Measurements from ENCODE around the gene NPAP1.
"Not testable (repeated sequence)": the region's sequence is repeated elsewhere in the genome, so short reads cannot be mapped to it uniquely, and the experiment has no call there.

Gene NPAP1, protein sequence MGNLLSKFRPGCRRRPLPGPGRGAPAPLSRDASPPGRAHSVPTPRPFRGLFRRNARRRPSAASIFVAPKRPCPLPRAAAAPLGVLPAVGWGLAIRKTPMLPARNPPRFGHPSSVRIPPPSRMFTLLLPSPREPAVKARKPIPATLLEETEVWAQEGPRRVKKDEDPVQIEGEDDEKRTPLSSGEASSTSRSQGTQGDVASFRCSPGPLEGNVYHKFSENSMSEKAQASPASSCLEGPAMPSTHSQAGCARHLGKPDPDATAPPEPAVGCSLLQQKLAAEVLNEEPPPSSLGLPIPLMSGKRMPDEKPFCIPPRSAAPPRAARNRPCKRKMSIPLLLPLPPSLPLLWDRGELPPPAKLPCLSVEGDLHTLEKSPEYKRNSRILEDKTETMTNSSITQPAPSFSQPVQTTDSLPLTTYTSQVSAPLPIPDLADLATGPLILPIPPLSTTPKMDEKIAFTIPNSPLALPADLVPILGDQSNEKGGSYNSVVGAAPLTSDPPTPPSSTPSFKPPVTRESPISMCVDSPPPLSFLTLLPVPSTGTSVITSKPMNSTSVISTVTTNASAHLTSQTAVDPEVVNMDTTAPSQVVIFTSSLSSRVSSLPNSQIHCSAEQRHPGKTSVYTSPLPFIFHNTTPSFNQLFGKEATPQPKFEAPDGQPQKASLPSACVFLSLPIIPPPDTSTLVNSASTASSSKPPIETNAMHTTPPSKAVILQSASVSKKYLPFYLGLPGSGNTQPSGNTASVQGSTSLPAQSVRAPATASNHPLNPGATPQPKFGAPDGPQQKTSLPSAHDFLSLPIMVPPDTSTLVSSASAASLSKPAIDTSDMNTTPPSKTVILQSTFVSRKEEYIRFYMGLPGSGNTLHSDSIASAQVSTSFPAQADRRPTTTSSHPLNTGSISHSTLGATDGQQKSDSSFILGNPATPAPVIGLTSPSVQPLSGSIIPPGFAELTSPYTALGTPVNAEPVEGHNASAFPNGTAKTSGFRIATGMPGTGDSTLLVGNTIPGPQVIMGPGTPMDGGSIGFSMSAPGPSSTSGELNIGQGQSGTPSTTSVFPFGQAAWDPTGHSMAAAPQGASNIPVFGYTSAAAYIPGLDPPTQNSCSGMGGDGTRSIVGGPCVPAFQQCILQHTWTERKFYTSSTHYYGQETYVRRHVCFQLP

GRCh38 chr15:24675332-24676144 lies at the start of gene NPAP1:
Gene NPAP1 (plus strand): TSS chr15:24675775. CDS start chr15:24675868, 93 bp downstream.
- Histone ChIP-seq H3F3A (ENCODE audit: insufficient read depth, low read length) (no peaks in the 10 kb centered on the region), H3K36me3 (ENCODE audit: insufficient read depth, low read length) (no peaks in the 10 kb centered on the region), H4K20me1 (ENCODE audit: insufficient read depth, low read length) (no peaks in the 10 kb centered on the region), H3K27me3 (ENCODE audit: insufficient read depth, low read length) (no peaks in the 10 kb centered on the region), H3K9me2 (ENCODE audit: low read depth, low read length) (no peaks in the 10 kb centered on the region), H3K9ac (ENCODE audit: low read length) (no peak within 1 kb of the TSS), H3K27ac (ENCODE audit: low read depth, low read length, poor library complexity, severe bottlenecking) (no peak within 1 kb of the TSS), H3K4me2 (ENCODE audit: low read length) (no peak within 1 kb of the TSS), H2AFZ (ENCODE audit: low read length) (no peak within 1 kb of the TSS), H3K4me3 (ENCODE audit: low read depth, low read length, poor library complexity, severe bottlenecking) (no peak within 1 kb of the TSS), H3K4me1 (ENCODE audit: insufficient read depth, low read length, severe bottlenecking) (no peaks in the 10 kb centered on the region), H3K9me3 (ENCODE audit: low read length) (no peaks in the 10 kb centered on the region), H3K79me2 (ENCODE audit: insufficient read depth, low read length) (no peaks in the 10 kb centered on the region)
- TF ChIP-seq, protein P1, sequence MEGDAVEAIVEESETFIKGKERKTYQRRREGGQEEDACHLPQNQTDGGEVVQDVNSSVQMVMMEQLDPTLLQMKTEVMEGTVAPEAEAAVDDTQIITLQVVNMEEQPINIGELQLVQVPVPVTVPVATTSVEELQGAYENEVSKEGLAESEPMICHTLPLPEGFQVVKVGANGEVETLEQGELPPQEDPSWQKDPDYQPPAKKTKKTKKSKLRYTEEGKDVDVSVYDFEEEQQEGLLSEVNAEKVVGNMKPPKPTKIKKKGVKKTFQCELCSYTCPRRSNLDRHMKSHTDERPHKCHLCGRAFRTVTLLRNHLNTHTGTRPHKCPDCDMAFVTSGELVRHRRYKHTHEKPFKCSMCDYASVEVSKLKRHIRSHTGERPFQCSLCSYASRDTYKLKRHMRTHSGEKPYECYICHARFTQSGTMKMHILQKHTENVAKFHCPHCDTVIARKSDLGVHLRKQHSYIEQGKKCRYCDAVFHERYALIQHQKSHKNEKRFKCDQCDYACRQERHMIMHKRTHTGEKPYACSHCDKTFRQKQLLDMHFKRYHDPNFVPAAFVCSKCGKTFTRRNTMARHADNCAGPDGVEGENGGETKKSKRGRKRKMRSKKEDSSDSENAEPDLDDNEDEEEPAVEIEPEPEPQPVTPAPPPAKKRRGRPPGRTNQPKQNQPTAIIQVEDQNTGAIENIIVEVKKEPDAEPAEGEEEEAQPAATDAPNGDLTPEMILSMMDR (IDR thresholded peaks at IDR 0.05; ENCODE audit: low read length), result no peak
- TF ChIP-seq EZH2 (IDR thresholded peaks at IDR 0.05; ENCODE audit: borderline replicate concordance, low read length), result no peak

GRCh38 chr15:24627443-24627842 lies 48.1 kb upstream of the NPAP1 start:
- Histone ChIP-seq H3F3A (ENCODE audit: insufficient read depth, low read length) (no peaks in the 10 kb centered on the region), H3K36me3 (ENCODE audit: insufficient read depth, low read length) (no peaks in the 10 kb centered on the region), H4K20me1 (ENCODE audit: insufficient read depth, low read length) (no peaks in the 10 kb centered on the region), H3K79me2 (ENCODE audit: insufficient read depth, low read length) (no peaks in the 10 kb centered on the region), H2AFZ (ENCODE audit: low read length) (no peak overlapping the region), H3K4me1 (ENCODE audit: insufficient read depth, low read length, severe bottlenecking) (no peaks in the 10 kb centered on the region), H3K4me3 (ENCODE audit: low read depth, low read length, poor library complexity, severe bottlenecking) (no peak overlapping the region), H3K9ac (ENCODE audit: low read length) (no peak overlapping the region), H3K27ac (ENCODE audit: low read depth, low read length, poor library complexity, severe bottlenecking) (no peak overlapping the region), H3K4me2 (ENCODE audit: low read length) (no peak overlapping the region), H3K9me3 (ENCODE audit: low read length) (no peaks in the 10 kb centered on the region), H3K27me3 (ENCODE audit: insufficient read depth, low read length) (no peaks in the 10 kb centered on the region), H3K9me2 (ENCODE audit: low read depth, low read length) (no peaks in the 10 kb centered on the region)
- no peak for TF ChIP-seq EZH2 (IDR thresholded peaks at IDR 0.05; ENCODE audit: borderline replicate concordance, low read length)
- TF ChIP-seq, protein P1 (IDR thresholded peaks at IDR 0.05; ENCODE audit: low read length), result no peak

- Histone ChIP-seq H3K9ac (ENCODE audit: low read length) (no peak overlapping the region), H3K4me3 (ENCODE audit: low read depth, low read length, poor library complexity, severe bottlenecking) (no peak overlapping the region), H3K79me2 (ENCODE audit: insufficient read depth, low read length) (no peaks in the 10 kb centered on the region), H3K9me3 (ENCODE audit: low read length) (0 out of 2 replicates have a peak, but pooled peaks cover 2% of the 10 kb centered on the region), H3K9me2 (ENCODE audit: low read depth, low read length) (no peaks in the 10 kb centered on the region), H3K27me3 (ENCODE audit: insufficient read depth, low read length) (no peaks in the 10 kb centered on the region), H3K36me3 (ENCODE audit: insufficient read depth, low read length) (no peaks in the 10 kb centered on the region), H2AFZ (ENCODE audit: low read length) (no peak overlapping the region), H3K4me1 (ENCODE audit: insufficient read depth, low read length, severe bottlenecking) (no peaks in the 10 kb centered on the region), H4K20me1 (ENCODE audit: insufficient read depth, low read length) (no peaks in the 10 kb centered on the region), H3K4me2 (ENCODE audit: low read length) (no peak overlapping the region), H3K27ac (ENCODE audit: low read depth, low read length, poor library complexity, severe bottlenecking) (no peak overlapping the region), H3F3A (ENCODE audit: insufficient read depth, low read length) (no peaks in the 10 kb centered on the region)
- no peak for TF ChIP-seq EZH2 (IDR thresholded peaks at IDR 0.05; ENCODE audit: borderline replicate concordance, low read length)
- TF ChIP-seq, protein P1 (IDR thresholded peaks at IDR 0.05; ENCODE audit: low read length), result no peak
These were observed 42.5 kb upstream of the NPAP1 start for GRCh38 chr15:24633082-24633481.

DNA sequence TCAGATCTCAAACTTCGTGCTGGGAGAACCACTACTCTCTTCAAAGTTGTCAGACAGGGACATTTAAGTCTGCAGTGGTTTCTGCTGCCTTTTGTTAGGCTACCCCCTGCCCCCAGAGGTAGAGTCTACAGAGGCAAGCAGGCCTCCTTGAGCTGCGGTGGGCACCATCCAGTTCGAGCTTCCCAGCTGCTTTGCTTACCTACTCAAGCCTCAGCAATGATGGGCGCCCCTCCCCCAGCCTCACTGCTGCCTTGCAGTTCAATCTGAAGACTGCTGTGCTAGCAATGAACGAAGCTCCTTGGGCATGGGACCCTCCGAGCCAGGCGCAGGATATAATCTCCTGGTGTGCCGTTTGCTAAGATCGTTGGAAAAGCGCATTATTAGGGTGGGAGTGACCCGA lies 36.2 kb upstream of the NPAP1 start:
- not testable (repeated sequence) for H3K9me3 ChIP-seq (ENCODE audit: low read length); H2AFZ ChIP-seq (ENCODE audit: low read length); H3K4me2 ChIP-seq (ENCODE audit: low read length); H3K27ac ChIP-seq (ENCODE audit: low read depth, low read length, poor library complexity, severe bottlenecking); H3K36me3 ChIP-seq (ENCODE audit: insufficient read depth, low read length); H3K4me3 ChIP-seq (ENCODE audit: low read depth, low read length, poor library complexity, severe bottlenecking); H3F3A ChIP-seq (ENCODE audit: insufficient read depth, low read length); H3K27me3 ChIP-seq (ENCODE audit: insufficient read depth, low read length); H4K20me1 ChIP-seq (ENCODE audit: insufficient read depth, low read length); H3K9me2 ChIP-seq (ENCODE audit: low read depth, low read length); H3K79me2 ChIP-seq (ENCODE audit: insufficient read depth, low read length); H3K4me1 ChIP-seq (ENCODE audit: insufficient read depth, low read length, severe bottlenecking); H3K9ac ChIP-seq (ENCODE audit: low read length)

Data from OCI-LY1 (cell line).